ENCODE data around the gene KATNIP. TPM values are rescaled to one million over a fixed set of nuclear protein-coding genes. Genes with fewer than 3 reads are reported as not detected.
A peak's percentile ranks its signal among the peaks of the same experiment; 100 is the strongest.

KATNIP gene
- total and polyA plus RNA-seq, 9 of the 15 experiments (the other 6 are each of a cell fraction or from before 2014, with no cell fraction given) = 1.7 to 13.2 (median 8.0) TPM

- in situ Hi-C loops (cut with MboI) = no loop called here
- peak; percentile 32 for FAIRE-seq
- Histone ChIP-seq H3K4me3 (no peak overlapping the region), H3K9me3 (replicated peaks; ENCODE audit: control insufficient read depth, insufficient read depth, low read depth, low read length) (no peaks in the 10 kb centered on the region), H3K79me2 (ENCODE audit: control insufficient read depth, insufficient read depth, low read length) (0 out of 3 replicates have a peak, but pooled peaks cover 2% of the 10 kb centered on the region), H3K36me3 (ENCODE audit: control insufficient read depth, insufficient read depth, low read length) (no peaks in the 10 kb centered on the region), H3K9ac (ENCODE audit: insufficient read depth in 1 of 2, low read depth in 2 of 2, low read length in 2 of 2) (peak overlapping the region; percentile 45 to 72; a peak in 3 of 4 replicates), H2AFZ (ENCODE audit: low read depth, low read length) (peak overlapping the region; percentile 90), H3K27ac (ENCODE audit: extremely low read depth, low read depth, low read length) (peak overlapping the region; percentile 72), H4K20me1 (replicated peaks; ENCODE audit: control insufficient read depth, insufficient read depth, low read length) (no peaks in the 10 kb centered on the region), H3K9me1 (ENCODE audit: control insufficient read depth, insufficient read depth, low read length) (no peaks in the 10 kb centered on the region), H3K4me2 (ENCODE audit: insufficient read depth, low read length) (peak overlapping the region; percentile 77), H3K27me3 (ENCODE audit: control insufficient read depth in 2 of 2, insufficient read depth in 2 of 2, low read length in 2 of 2) (no peaks in the 10 kb centered on the region), H3K4me1 (replicated peaks in 1 of 2; ENCODE audit: control insufficient read depth in 2 of 2, insufficient read depth in 2 of 2, low read length in 2 of 2) (peaks cover 8 to 12% of the 10 kb centered on the region in 2 experiments)
- intact Hi-C loops (cut with micrococcal nuclease) = no loop called here
- no TSS peak for BruUV-seq (replicated peaks)
- peak; percentile 96 for ATAC-seq
- DNase-seq (ENCODE audit: extremely low read depth in 1 of 4, low spot score in 3 of 4) = peak; percentile 26 to 65 (median 44)
- POLR2A ChIA-PET = interaction anchor here (1.2 kb wide), 2 partner anchors 9 to 16 kb away, joined by 5 to 6 read pairs; partner anchors contain the start of genes GTF3C1 and KATNIP
- CTCF ChIA-PET (ENCODE audit: low intra/inter-chr PET ratio) = no interaction called here
- WGBS (ENCODE audit: insufficient coverage, low coverage, missing lambda C conversion rate) = 0% methylated on average over 6 of the region's 6 CpGs
- 0 out of 2 replicates have a peak, but pooled peaks have one; percentile 24 for TF ChIP-seq SMARCE1 (IDR thresholded peaks at IDR 0.05)
- no peak for TF ChIP-seq CHAMP1 (IDR thresholded peaks at IDR 0.05)
- TF ChIP-seq, protein P1, sequence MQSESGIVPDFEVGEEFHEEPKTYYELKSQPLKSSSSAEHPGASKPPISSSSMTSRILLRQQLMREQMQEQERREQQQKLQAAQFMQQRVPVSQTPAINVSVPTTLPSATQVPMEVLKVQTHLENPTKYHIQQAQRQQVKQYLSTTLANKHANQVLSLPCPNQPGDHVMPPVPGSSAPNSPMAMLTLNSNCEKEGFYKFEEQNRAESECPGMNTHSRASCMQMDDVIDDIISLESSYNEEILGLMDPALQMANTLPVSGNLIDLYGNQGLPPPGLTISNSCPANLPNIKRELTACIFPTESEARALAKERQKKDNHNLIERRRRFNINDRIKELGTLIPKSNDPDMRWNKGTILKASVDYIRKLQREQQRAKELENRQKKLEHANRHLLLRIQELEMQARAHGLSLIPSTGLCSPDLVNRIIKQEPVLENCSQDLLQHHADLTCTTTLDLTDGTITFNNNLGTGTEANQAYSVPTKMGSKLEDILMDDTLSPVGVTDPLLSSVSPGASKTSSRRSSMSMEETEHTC (IDR thresholded peaks at IDR 0.05) = no peak
- no peak; the same call in 1 of the 2 replicates for TF ChIP-seq CTBP1 (IDR thresholded peaks at IDR 0.05; ENCODE audit: borderline replicate concordance)
- no peak for TF ChIP-seq NCOA4 (IDR thresholded peaks at IDR 0.05; ENCODE audit: partially characterized antibody)
- no peak for TF ChIP-seq SIRT6 (IDR thresholded peaks at IDR 0.05; ENCODE audit: low read depth, low read length)
- TF ChIP-seq ZBTB34 (CRISPR knock-in tag; IDR thresholded peaks at IDR 0.05) = no peak
- TF ChIP-seq RCOR1 (IDR thresholded peaks at IDR 0.05; ENCODE audit: borderline replicate concordance in 1 of 2, low read depth in 2 of 2, low read length in 2 of 2) = 0 out of 4 replicates have a peak, but pooled peaks of 1 of the 2 experiments have one; percentile 18
- TF ChIP-seq MYC (IDR thresholded peaks at IDR 0.05; ENCODE audit: low read depth, low read length) = peak; percentile 67; the same call in 1 of the 2 replicates
- no peak for TF ChIP-seq MYC (CRISPR knock-in tag; IDR thresholded peaks at IDR 0.05; ENCODE audit: borderline replicate concordance, low read depth)
- peak; percentile 29; the same call in 1 of the 2 replicates for TF ChIP-seq ELF2 (CRISPR knock-in tag; IDR thresholded peaks at IDR 0.05)
- 0 out of 2 replicates have a peak, but pooled peaks have one; percentile 7 for TF ChIP-seq EP400 (IDR thresholded peaks at IDR 0.05)
- TF ChIP-seq ELF1 (tag; IDR thresholded peaks at IDR 0.05) = peak; percentile 19; the same call in 1 of the 2 replicates
- 0 out of 2 replicates have a peak, but pooled peaks have one; percentile 39 for TF ChIP-seq SPI1 (IDR thresholded peaks at IDR 0.05; ENCODE audit: borderline replicate concordance, low read depth, low read length)
- no peak for TF ChIP-seq ZNF324 (CRISPR knock-in tag; IDR thresholded peaks at IDR 0.05)
- TF ChIP-seq ZNF384 (IDR thresholded peaks at IDR 0.05; ENCODE audit: low read depth, low read length) = peak; percentile 73
- TF ChIP-seq POLR2AphosphoS2 (IDR thresholded peaks at IDR 0.05; ENCODE audit: low read length) = no peak
- no peak for TF ChIP-seq ZKSCAN1 (IDR thresholded peaks at IDR 0.05; ENCODE audit: low read depth, low read length)
- TF ChIP-seq RBBP5 (IDR thresholded peaks at IDR 0.05; ENCODE audit: borderline replicate concordance, insufficient read depth, low read length, poor library complexity, severe bottlenecking) = peak; percentile 52
Observed at GRCh38 chr16:27566417-27566816, 16.5 kb downstream of the KATNIP start.

Measured in K562 (cell line).